Tibial nerve (tissue), 4 donors: ENCODE results near the gene OR6C3. TPM values are rescaled to one million over a fixed set of nuclear protein-coding genes. Genes with fewer than 3 reads are reported as not detected.

ENCODE experiments used
- DNase-seq, 2 donors: peaks; one replicate each; pipeline ENCODE4 v3.0.0-alpha.2; 2019; ENCODE audit warnings: low spot score in 2 of 2
- H3K27ac ChIP-seq, 4 donors: fragments of 200-600 bp; sonication (generic) in 3 of 4; one replicate each; pipeline ENCODE4 v1.5.1; 2017 to 2019; ENCODE audit warnings: mild to moderate bottlenecking in 1 of 4
- H3K27me3 ChIP-seq, 2 donors: fragments of 200-600 bp; sonication (generic) in 1 of 2; one replicate each; pipeline versions ENCODE4 v1.5.1 to v1.6.0; 2017 to 2019
- H3K36me3 ChIP-seq, 3 donors: fragments of 200-600 bp; sonication (generic); one replicate each; pipeline ENCODE4 v1.5.1; 2018 to 2019
- H3K4me1 ChIP-seq, 4 donors: fragments of 200-600 bp; sonication (generic) in 3 of 4; one replicate each; pipeline ENCODE4 v1.5.1; 2017 to 2019
- H3K4me3 ChIP-seq, 4 donors: fragments of 200-600 bp; sonication (generic) in 3 of 4; one replicate each; pipeline ENCODE4 v1.5.1; 2017 to 2019; ENCODE audit warnings: mild to moderate bottlenecking in 1 of 4, moderate library complexity in 1 of 4
- H3K9me3 ChIP-seq, 4 donors: fragments of 200-600 bp; sonication (generic) in 3 of 4; one replicate each; pipeline ENCODE4 v1.5.1; 2017 to 2019
- POLR2A ChIP-seq, 2 donors: fragments of 450-650 bp; IDR thresholded peaks; one replicate each; pipeline ENCODE4 v1.6.1; 2017; ENCODE audit warnings: antibody characterized with exemption in 2 of 2, mild to moderate bottlenecking in 2 of 2, moderate library complexity in 2 of 2
- WGBS, 2 donors: methylation state at CpG; one replicate each; pipeline ENCODE4 v1.1.5; 2018; 5-methylcytosine and 5-hydroxymethylcytosine counted together
- total RNA-seq, 4 donors: library from RNA; depleted of rRNA; stranded (reverse); fragments of >200 nt; gene quantifications; one replicate each; pipeline ENCODE4 v1.1.0, GENCODE V29; 2016

OR6C3 gene
- total RNA-seq, 4 donors from 2014 or later, result not detected

DNA sequence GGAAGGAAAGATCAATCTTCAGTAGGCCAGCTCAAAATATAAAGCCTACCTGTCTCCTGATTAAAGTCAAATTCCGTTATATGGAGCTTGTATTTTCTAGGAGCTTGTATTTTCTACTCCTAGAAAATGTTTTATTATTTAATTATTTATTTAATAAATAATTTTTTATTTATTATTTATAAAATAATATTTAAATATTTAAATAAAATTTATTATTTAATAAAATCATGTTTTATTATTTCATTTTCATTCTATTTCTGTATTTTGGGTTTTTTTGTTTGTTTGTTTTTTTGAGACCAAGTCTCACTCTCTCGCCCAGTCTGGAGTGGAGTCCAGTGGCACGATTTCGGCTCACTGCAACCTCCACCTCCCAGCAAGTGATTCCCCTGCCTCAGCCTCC lies 42.0 kb downstream of the OR6C3 start:
- Histone ChIP-seq H3K9me3 (no peaks in the 10 kb centered on the region), H3K27me3 (no peaks in the 10 kb centered on the region), H3K4me3 (no peak overlapping the region), H3K36me3 (no peaks in the 10 kb centered on the region), H3K27ac (no peak overlapping the region), H3K4me1 (no peaks in the 10 kb centered on the region)
- TF ChIP-seq POLR2A (IDR thresholded peaks at IDR 0.05), result no peak
- no peak for DNase-seq
- 71 to 73% methylated on average over 4 of the region's 4 CpGs for whole genome bisulfite sequencing, 2 donors

Other genes starting within 250 kb of the OR6C3 start
- not detected for gene OR9K2, start 204.3 kb upstream of the OR6C3 start, total RNA-seq
- not detected for gene OR10A7, start 109.7 kb upstream of the OR6C3 start, total RNA-seq
- not detected for gene OR6C74, start 86.1 kb upstream of the OR6C3 start, total RNA-seq
- not detected for gene OR6C6, start 34.2 kb upstream of the OR6C3 start, total RNA-seq
- gene OR6C1, start 16.4 kb upstream of the OR6C3 start, total RNA-seq, result not detected
- not detected for gene OR6C75, start 32.2 kb downstream of the OR6C3 start, total RNA-seq
- not detected for gene OR6C65, start 69.8 kb downstream of the OR6C3 start, total RNA-seq
- not detected for gene OR6C76, start 95.5 kb downstream of the OR6C3 start, total RNA-seq
- not detected for gene OR6C2, start 113.3 kb downstream of the OR6C3 start, total RNA-seq
- not detected for gene OR6C70, start 139.4 kb downstream of the OR6C3 start, total RNA-seq
- gene OR6C68, start 161.6 kb downstream of the OR6C3 start, total RNA-seq, result not detected
- gene OR6C4, start 218.9 kb downstream of the OR6C3 start, total RNA-seq, result not detected
- not detected for gene OR2AP1, start 241.7 kb downstream of the OR6C3 start, total RNA-seq